ENCODE data around the gene TNIP3. TPM values are rescaled to one million over a fixed set of nuclear protein-coding genes. Genes with fewer than 3 reads are reported as not detected.

Gene TNIP3
- total RNA-seq, 4 donors from 2014 or later, result 0.81 TPM; not detected in 3

DNA sequence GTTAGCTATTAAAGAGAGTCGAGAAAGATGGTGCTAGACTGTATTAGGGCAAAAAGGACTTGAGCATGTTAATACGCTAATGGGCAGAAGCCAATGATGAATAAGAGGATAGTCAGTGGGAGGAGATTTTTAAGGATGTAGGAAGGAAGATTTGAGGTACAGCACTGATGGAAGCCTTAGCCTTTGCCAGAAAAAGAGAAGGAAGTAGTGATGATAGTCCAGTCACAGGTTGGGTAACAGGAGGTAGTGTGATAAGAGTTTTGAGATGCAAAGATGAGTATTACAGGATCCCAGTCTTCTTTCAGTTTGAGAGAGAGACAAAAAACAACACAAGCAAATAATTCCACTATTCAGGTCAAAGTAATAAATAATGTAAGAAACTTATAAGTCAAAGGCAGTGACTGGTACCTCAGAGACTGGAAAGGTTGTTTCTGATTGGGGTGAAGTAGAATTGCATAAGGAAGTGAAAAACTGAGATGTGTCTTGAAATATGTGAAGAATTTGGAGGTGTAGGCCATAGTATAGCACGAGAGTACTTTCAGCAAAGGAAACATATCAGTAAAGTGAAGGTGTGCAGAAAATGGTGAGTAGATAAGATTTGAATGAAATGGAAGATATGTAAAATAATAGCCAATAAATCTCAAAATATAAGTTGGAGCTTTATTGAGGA, 69.7 kb downstream of the TNIP3 start:
- no peak for ATAC-seq
- H3K36me3 ChIP-seq, result no peaks in the 10 kb centered on the region
- no peak overlapping the region for H3K4me3 ChIP-seq
- WGBS, 2 donors (ENCODE audit: low coverage in 1 of 2), result 90% methylated on average over 3 of the region's 3 CpGs
- H3K27ac ChIP-seq, result no peak overlapping the region
- TF ChIP-seq, protein P1, sequence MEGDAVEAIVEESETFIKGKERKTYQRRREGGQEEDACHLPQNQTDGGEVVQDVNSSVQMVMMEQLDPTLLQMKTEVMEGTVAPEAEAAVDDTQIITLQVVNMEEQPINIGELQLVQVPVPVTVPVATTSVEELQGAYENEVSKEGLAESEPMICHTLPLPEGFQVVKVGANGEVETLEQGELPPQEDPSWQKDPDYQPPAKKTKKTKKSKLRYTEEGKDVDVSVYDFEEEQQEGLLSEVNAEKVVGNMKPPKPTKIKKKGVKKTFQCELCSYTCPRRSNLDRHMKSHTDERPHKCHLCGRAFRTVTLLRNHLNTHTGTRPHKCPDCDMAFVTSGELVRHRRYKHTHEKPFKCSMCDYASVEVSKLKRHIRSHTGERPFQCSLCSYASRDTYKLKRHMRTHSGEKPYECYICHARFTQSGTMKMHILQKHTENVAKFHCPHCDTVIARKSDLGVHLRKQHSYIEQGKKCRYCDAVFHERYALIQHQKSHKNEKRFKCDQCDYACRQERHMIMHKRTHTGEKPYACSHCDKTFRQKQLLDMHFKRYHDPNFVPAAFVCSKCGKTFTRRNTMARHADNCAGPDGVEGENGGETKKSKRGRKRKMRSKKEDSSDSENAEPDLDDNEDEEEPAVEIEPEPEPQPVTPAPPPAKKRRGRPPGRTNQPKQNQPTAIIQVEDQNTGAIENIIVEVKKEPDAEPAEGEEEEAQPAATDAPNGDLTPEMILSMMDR (IDR thresholded peaks at IDR 0.05), result no peak
- TF ChIP-seq POLR2A (IDR thresholded peaks at IDR 0.05) (no peak), POLR2AphosphoS5 (IDR thresholded peaks at IDR 0.05) (no peak), EP300 (IDR thresholded peaks at IDR 0.05) (no peak)
- no peaks in the 10 kb centered on the region for H3K9me3 ChIP-seq
- no peaks in the 10 kb centered on the region for H3K27me3 ChIP-seq
- H3K4me1 ChIP-seq, result peaks cover 0 to 4% (median 0%) of the 10 kb centered on the region in 3 donors

DNA sequence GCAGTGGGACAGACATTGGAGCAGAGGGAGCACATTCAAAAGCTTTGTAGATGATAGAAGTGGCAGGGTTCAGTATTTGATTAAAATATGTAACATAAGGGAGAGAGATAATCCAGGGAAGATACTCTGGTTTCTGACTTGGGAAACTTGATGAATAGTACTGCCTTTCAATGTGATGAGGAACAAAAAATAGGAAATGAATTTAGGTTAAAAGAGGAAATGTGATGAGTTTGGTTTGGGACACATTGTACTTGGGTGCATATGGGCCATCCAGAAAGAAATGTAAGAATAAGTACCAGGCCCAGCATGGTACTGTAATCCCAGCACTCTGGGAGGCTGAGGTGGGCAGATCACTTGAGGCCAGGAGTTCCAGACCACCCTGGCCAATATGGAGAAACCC, 70.9 kb downstream of the TNIP3 start:
- Histone ChIP-seq H3K27ac (no peak overlapping the region), H3K4me1 (peaks cover 0 to 4% (median 0%) of the 10 kb centered on the region in 3 donors), H3K9me3 (no peaks in the 10 kb centered on the region), H3K27me3 (no peaks in the 10 kb centered on the region), H3K36me3 (no peaks in the 10 kb centered on the region), H3K4me3 (no peak overlapping the region)
- ATAC-seq, result no peak
- TF ChIP-seq EP300 (IDR thresholded peaks at IDR 0.05), result no peak
- TF ChIP-seq POLR2A (IDR thresholded peaks at IDR 0.05), result no peak
- no peak for TF ChIP-seq POLR2AphosphoS5 (IDR thresholded peaks at IDR 0.05)
- TF ChIP-seq, protein P1 (IDR thresholded peaks at IDR 0.05), result no peak

DNA sequence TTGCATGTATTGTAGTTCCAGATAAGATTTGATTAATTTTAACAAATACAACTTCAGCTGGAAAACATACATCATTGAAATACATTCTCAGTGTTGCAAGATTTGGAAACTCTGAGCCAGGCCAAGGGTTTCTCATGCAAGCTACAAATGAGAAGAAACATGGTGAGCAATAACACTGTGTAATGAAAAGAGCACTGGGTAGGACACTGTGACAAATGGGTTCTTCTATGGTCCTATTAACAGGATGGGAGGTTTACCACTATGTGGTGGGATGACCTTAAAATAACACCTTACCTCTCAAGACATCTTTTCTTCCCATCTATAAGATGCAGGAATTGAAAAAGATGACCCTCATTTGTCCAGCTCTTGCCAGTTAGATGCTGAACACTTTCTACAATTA, 72.2 kb downstream of the TNIP3 start:
- no peak for ATAC-seq
- no peaks in the 10 kb centered on the region for H3K36me3 ChIP-seq
- peaks cover 0 to 4% (median 0%) of the 10 kb centered on the region in 3 donors for H3K4me1 ChIP-seq
- H3K27ac ChIP-seq, result no peak overlapping the region
- no peak overlapping the region for H3K4me3 ChIP-seq
- H3K9me3 ChIP-seq, result no peaks in the 10 kb centered on the region
- TF ChIP-seq, protein P1 (IDR thresholded peaks at IDR 0.05), result no peak
- TF ChIP-seq POLR2AphosphoS5 (IDR thresholded peaks at IDR 0.05), result no peak
- no peak for TF ChIP-seq EP300 (IDR thresholded peaks at IDR 0.05)
- no peak for TF ChIP-seq POLR2A (IDR thresholded peaks at IDR 0.05)
- H3K27me3 ChIP-seq, result no peaks in the 10 kb centered on the region

DNA sequence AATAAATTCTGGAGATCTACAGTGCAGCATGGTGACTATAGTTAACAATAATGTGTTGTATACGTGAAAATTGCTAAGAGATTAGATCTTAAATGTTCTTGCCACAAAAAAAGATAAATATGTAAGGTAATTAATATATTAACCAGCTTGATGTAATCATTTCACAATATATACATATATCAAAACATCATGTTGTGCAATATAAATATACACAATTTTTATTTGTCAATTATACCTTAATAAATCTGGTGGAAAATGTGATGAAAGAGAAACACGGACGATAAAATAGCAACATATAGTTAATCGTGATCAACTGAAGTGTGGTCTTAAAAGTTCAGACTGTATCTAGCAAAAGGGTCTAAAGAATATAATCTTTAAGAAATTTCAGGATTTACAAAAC, 75.3 kb downstream of the TNIP3 start:
- no peak overlapping the region for H3K4me3 ChIP-seq
- H3K36me3 ChIP-seq, result no peaks in the 10 kb centered on the region
- H3K9me3 ChIP-seq, result no peaks in the 10 kb centered on the region
- no peaks in the 10 kb centered on the region for H3K27me3 ChIP-seq
- no peak for ATAC-seq
- TF ChIP-seq POLR2AphosphoS5 (IDR thresholded peaks at IDR 0.05), result no peak
- TF ChIP-seq, protein P1 (IDR thresholded peaks at IDR 0.05), result no peak
- no peak for TF ChIP-seq POLR2A (IDR thresholded peaks at IDR 0.05)
- TF ChIP-seq EP300 (IDR thresholded peaks at IDR 0.05), result no peak
- no peak overlapping the region for H3K27ac ChIP-seq
- 64 to 81% methylated on average over 4 of the region's 4 CpGs for WGBS, 2 donors (ENCODE audit: low coverage in 1 of 2)
- no peaks in the 10 kb centered on the region for H3K4me1 ChIP-seq

Small RNAs within 50 kb of the gene (small RNA-seq; reads per million reads assigned to genes)
- 0 reads per million in 4 donors for gene RNU6-948P

Other genes with a start within 250 kb of the TNIP3 start
- 10 to 100 TPM; 10.6 to 33.9 (median 18.9) TPM for gene PRDM5, start 241.6 kb downstream of the TNIP3 start, total RNA-seq
- gene NDNF, start 91.8 kb downstream of the TNIP3 start, total RNA-seq, result 10 to 100 TPM in 2 of 4 donors, 1 to 10 TPM in 2; 5.3 to 14.2 (median 9.7) TPM
- under 1 TPM in 1 of 4 donors, not detected in 3; 0.31 TPM for gene QRFPR, start 216.7 kb upstream of the TNIP3 start, total RNA-seq